HEK293 (cell line): Measurements from ENCODE around the gene METTL15.

ENCODE experiments used
- GLIS2 ChIP-seq: fragments of 450-650 bp; formaldehyde crosslinking; IDR thresholded peaks from 2 replicates; pipeline ENCODE4 v1.5.1; 2016; ENCODE audit warnings: missing biosample characterization, missing genetic modification characterization
- HOXC10 ChIP-seq: sonication (generic); formaldehyde crosslinking; IDR thresholded peaks from 2 replicates; pipeline ENCODE4 v1.8.1; 2023; ENCODE audit warnings: mild to moderate bottlenecking, missing genetic modification reagents
- KLF16 ChIP-seq: fragments of 450-650 bp; formaldehyde crosslinking; IDR thresholded peaks from 2 replicates; pipeline ENCODE4 v1.5.1; 2017; ENCODE audit warnings: missing biosample characterization, missing genetic modification characterization
- MZF1 ChIP-seq: fragments of 450-650 bp; formaldehyde crosslinking; IDR thresholded peaks from 2 replicates; pipeline ENCODE4 v1.5.1; 2017; ENCODE audit warnings: missing biosample characterization, missing genetic modification characterization, borderline replicate concordance
- PBX3 ChIP-seq: sonication (generic); formaldehyde crosslinking; IDR thresholded peaks from 2 replicates; pipeline ENCODE4 v1.8.1; 2022; ENCODE audit warnings: mild to moderate bottlenecking, moderate library complexity, missing genetic modification reagents
- PRDM4 ChIP-seq: fragments of 450-650 bp; formaldehyde crosslinking; IDR thresholded peaks from 2 replicates; pipeline ENCODE4 v1.5.1; 2017; ENCODE audit warnings: missing biosample characterization, missing genetic modification characterization
- SP2 ChIP-seq: fragments of 450-650 bp; formaldehyde crosslinking; IDR thresholded peaks from 2 replicates; pipeline ENCODE4 v1.5.1; 2016; ENCODE audit warnings: missing biosample characterization, missing genetic modification characterization
- ZBTB1 ChIP-seq: fragments of 450-650 bp; formaldehyde crosslinking; IDR thresholded peaks from 2 replicates; pipeline ENCODE4 v1.5.1; 2016; ENCODE audit warnings: missing biosample characterization, missing genetic modification characterization
- ZFP37 ChIP-seq: fragments of 450-650 bp; formaldehyde crosslinking; IDR thresholded peaks from 2 replicates; pipeline ENCODE4 v1.5.1; 2016; ENCODE audit warnings: missing biosample characterization, missing genetic modification characterization
- ZNF133 ChIP-seq: fragments of 450-650 bp; formaldehyde crosslinking; IDR thresholded peaks from 2 replicates; pipeline ENCODE4 v1.5.1; 2016; ENCODE audit warnings: missing biosample characterization, missing genetic modification characterization
- ZNF169 ChIP-seq: fragments of 450-650 bp; formaldehyde crosslinking; IDR thresholded peaks from 2 replicates; pipeline ENCODE4 v1.5.1; 2016; ENCODE audit warnings: missing biosample characterization, missing genetic modification characterization
- ZNF221 ChIP-seq: fragments of 450-650 bp; formaldehyde crosslinking; IDR thresholded peaks from 2 replicates; pipeline ENCODE4 v1.5.1; 2017; ENCODE audit warnings: missing biosample characterization, missing genetic modification characterization, borderline replicate concordance
- ZNF274 ChIP-seq, 2 experiments: fragments of 200-500 bp in 1 of 2; fragments of 450-650 bp in 1 of 2; sonication (Bioruptor generic) in 1 of 2; formaldehyde crosslinking in 1 of 2; IDR thresholded peaks; 2 replicates each; pipeline versions ENCODE4 v1.5.1 to v1.6.1; 2014 to 2016; ENCODE audit warnings: borderline replicate concordance in 1 of 2, inconsistent platforms in 1 of 2, low read length in 1 of 2, missing biosample characterization in 1 of 2, missing genetic modification characterization in 1 of 2
- ZNF280D ChIP-seq: fragments of 450-650 bp; formaldehyde crosslinking; IDR thresholded peaks from 2 replicates; pipeline ENCODE4 v1.5.1; 2016; ENCODE audit warnings: missing biosample characterization, missing genetic modification characterization
- ZNF335 ChIP-seq: fragments of 450-650 bp; formaldehyde crosslinking; conservative IDR thresholded peaks from 2 replicates; pipeline ENCODE4 v1.5.1; 2016; ENCODE audit warnings: missing biosample characterization, missing genetic modification characterization
- ZNF341 ChIP-seq: fragments of 450-650 bp; formaldehyde crosslinking; IDR thresholded peaks from 2 replicates; pipeline ENCODE4; 2016; ENCODE audit warnings: low read depth, missing biosample characterization, missing genetic modification characterization
- ZNF423 ChIP-seq: fragments of 450-650 bp; formaldehyde crosslinking; IDR thresholded peaks from 2 replicates; pipeline ENCODE4 v1.5.1; 2016; ENCODE audit warnings: missing biosample characterization, missing genetic modification characterization
- ZNF433 ChIP-seq: fragments of 450-650 bp; formaldehyde crosslinking; IDR thresholded peaks from 2 replicates; pipeline ENCODE4 v1.5.1; 2016; ENCODE audit warnings: missing biosample characterization, missing genetic modification characterization, low read depth
- ZNF529 ChIP-seq: fragments of 450-650 bp; formaldehyde crosslinking; IDR thresholded peaks from 2 replicates; pipeline ENCODE4 v1.5.1; 2017; ENCODE audit warnings: missing genetic modification characterization, missing biosample characterization; ENCODE audit not compliant: insufficient replicate concordance
- ZNF530 ChIP-seq: fragments of 450-650 bp; formaldehyde crosslinking; IDR thresholded peaks from 2 replicates; pipeline ENCODE4 v1.5.1; 2016; ENCODE audit warnings: low read depth, missing biosample characterization, missing genetic modification characterization
- ZNF596 ChIP-seq: fragments of 450-650 bp; IDR thresholded peaks from 2 replicates; pipeline ENCODE4 v1.5.0; 2018; ENCODE audit warnings: missing biosample characterization, mild to moderate bottlenecking, missing genetic modification characterization, moderate library complexity
- ZNF639 ChIP-seq: fragments of 450-650 bp; formaldehyde crosslinking; IDR thresholded peaks from 2 replicates; pipeline ENCODE4 v1.5.1; 2016; ENCODE audit warnings: missing biosample characterization, missing genetic modification characterization
- ZNF670 ChIP-seq: fragments of 450-650 bp; formaldehyde crosslinking; IDR thresholded peaks from 2 replicates; pipeline ENCODE4 v1.5.1; 2016; ENCODE audit warnings: missing biosample characterization, missing genetic modification characterization, low read depth
- ZNF777 ChIP-seq: fragments of 450-650 bp; formaldehyde crosslinking; IDR thresholded peaks from 2 replicates; pipeline ENCODE4 v1.5.1; 2017; ENCODE audit warnings: missing biosample characterization, missing genetic modification characterization, borderline replicate concordance
- ZNF791 ChIP-seq: fragments of 450-650 bp; formaldehyde crosslinking; IDR thresholded peaks from 2 replicates; pipeline ENCODE4 v1.5.1; 2016; ENCODE audit warnings: missing biosample characterization, missing genetic modification characterization

METTL15 gene

GRCh38 chr11:28110108-28110820 lies 2.1 kb downstream of the METTL15 start (continued):
- peak; percentile 28; the same call in 1 of the 2 replicates for TF ChIP-seq PRDM4 (tag by site-specific recombination)
- no peak for TF ChIP-seq ZNF274 (IDR thresholded peaks at IDR 0.05; ENCODE audit: low read length)
- no peak for TF ChIP-seq ZNF274 (tag by site-specific recombination; IDR thresholded peaks at IDR 0.05; ENCODE audit: borderline replicate concordance)
- no peak for TF ChIP-seq ZNF341 (tag by site-specific recombination)
- TF ChIP-seq GLIS2 (tag by site-specific recombination): peak; percentile 54; the same call in 1 of the 2 replicates
- TF ChIP-seq MZF1 (tag by site-specific recombination): no peak
- TF ChIP-seq ZNF169: no peak
- TF ChIP-seq SP2: peak; percentile 45
- TF ChIP-seq ZFP37 (tag by site-specific recombination): peak; percentile 74; the same call in 1 of the 2 replicates
- no peak for TF ChIP-seq ZNF670 (tag by site-specific recombination)
- TF ChIP-seq KLF16 (tag by site-specific recombination): peak; percentile 93
- no peak for TF ChIP-seq ZNF791 (tag by site-specific recombination)
- TF ChIP-seq HOXC10 (CRISPR knock-in tag): no peak
- no peak for TF ChIP-seq ZBTB1 (tag by site-specific recombination)
- no peak for TF ChIP-seq ZNF529 (tag by site-specific recombination)
- TF ChIP-seq ZNF221 (tag by site-specific recombination): no peak
- peak; percentile 74; the same call in 1 of the 2 replicates for TF ChIP-seq ZNF777 (tag by site-specific recombination)
- TF ChIP-seq PBX3: peak; percentile 85; the same call in 1 of the 2 replicates
- no peak for TF ChIP-seq ZNF530 (tag by site-specific recombination)
- TF ChIP-seq ZNF280D (tag by site-specific recombination): no peak
- TF ChIP-seq ZNF133: no peak
- TF ChIP-seq ZNF335: peak; percentile 61
- no peak for TF ChIP-seq ZNF596 (tag by site-specific recombination)
- no peak for TF ChIP-seq ZNF423
- TF ChIP-seq ZNF433 (tag by site-specific recombination): no peak
- TF ChIP-seq ZNF639 (tag by site-specific recombination): peak; percentile 94
